Ecto neural progenitor cell (in vitro differentiated cells): Measurements from ENCODE around the gene NMRK1.

Experiments used
- DNase-seq: peaks from one replicate; pipeline ENCODE4 v3.0.0-alpha.2; 2018; ENCODE audit warnings: low spot score

The NMRK1 gene

DNA sequence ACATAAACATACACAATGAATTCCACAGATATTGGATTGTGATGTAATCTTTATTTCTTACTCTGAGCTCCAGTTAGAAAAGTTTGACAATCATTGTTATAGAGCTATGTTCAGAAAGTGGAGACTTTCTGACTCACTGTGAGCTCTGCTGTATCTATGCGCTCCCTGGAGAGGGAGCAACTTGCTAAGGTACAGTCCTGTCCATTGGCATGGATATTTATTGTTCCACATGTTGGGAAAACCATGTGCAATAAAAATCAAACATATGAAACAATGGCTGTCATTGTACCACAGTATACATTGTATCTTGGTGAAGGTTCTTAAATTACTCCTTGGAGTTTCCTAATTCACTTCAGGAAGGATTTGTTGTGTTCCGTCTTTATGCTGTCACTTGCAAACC, 26.8 kb downstream of the NMRK1 start:
- DNase-seq = no peak

GRCh38 chr9:75054368-75055001, 33.5 kb downstream of the NMRK1 start:
- no peak for DNase-seq

GRCh38 chr9:75053869-75054268, 34.1 kb downstream of the NMRK1 start:
- DNase-seq = no peak

- no peak for DNase-seq
Observed at GRCh38 chr9:75051285-75051684, 36.7 kb downstream of the NMRK1 start.

DNA sequence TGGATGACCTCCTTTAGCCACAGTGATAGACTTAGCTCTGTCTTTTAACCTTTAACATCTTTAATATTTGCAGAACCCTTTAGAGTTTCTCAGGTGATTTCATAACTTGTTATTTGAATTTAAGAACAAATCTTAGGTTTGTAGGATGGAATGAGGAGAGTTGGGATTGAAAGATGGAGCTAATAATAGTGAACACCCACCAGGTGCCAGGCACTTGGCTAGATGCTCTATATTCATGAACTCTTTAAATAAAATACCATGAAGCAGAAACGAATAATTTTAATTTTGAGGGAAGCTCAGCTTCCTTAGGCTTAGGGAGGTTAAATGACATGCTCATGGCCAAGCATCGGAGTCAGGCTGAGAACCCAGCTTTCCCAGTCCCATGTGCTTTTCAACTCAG, 40.4 kb downstream of the NMRK1 start:
- DNase-seq = no peak

DNA sequence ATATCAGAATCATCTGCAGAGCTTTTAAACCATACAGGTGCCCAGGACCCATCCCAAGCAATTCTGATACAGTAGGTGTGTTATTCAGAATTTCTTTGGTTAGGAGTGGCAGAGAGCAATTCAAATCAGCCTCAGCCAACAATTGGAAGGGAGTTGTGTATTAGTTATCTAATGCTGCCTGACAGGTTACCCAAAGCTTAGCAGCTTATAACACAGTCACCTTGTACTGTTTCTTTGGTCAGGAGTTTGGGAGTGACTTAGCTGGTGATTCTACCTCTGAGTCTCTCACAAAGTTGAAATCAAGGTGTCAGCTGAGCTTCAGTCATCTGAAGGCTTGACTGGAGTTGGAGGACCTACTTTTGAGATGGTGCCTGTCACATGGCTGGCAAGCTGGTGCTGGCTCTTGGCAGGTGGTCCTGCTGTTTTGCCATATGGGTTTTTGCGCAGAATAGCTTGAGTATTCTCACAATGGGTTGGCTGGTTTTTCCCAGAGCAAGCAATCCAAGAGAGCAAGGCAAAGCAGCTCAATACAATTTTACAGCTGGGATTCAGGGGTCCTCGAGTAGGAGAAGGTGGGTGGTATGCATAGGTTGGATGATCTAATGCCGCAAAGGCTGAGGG, 41.1 kb downstream of the NMRK1 start:
- DNase-seq = no peak

DNA sequence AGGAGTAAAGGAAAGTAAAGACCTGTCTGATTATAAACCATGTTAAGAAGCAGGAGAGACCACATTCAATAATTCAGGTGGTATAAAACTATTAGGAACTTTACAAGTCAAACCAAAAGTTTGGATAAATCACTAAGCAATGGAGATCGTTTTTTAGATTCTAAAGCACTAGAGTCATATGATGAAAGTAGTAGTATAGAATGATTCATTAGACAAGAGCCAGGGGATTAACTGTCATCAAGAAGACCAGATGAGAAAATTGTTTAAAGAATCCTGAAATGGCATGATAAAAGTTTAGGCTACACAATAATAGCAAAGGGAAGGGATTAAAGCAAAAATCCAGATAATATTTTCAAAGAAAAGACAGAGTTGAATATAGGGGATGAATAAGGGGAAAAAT, 46.9 kb downstream of the NMRK1 start:
- DNase-seq = no peak

- DNase-seq = no peak
Observed at GRCh38 chr9:75039801-75040200, 48.2 kb downstream of the NMRK1 start.

DNA sequence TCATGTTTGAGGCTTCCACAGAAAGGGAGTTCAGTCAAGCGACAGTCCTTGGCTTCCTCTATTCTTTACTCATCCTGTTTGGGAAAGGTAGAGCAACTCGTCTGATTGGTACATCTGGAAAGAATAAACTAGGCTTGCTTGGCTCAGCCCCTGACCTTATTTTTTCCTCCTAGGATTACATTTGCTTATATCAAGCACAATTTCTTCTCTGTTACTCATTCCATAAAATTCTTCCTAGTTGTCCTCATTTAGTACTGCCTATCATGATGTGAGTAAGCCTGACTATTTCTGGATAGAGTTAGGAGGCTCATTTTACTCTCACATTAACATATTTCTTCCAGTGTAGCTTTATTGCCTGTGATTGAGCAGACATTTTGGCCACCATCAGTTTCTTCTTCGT, 48.9 kb downstream of the NMRK1 start:
- no peak for DNase-seq

GRCh38 chr9:75036793-75037192, 51.2 kb downstream of the NMRK1 start:
- DNase-seq = no peak

DNA sequence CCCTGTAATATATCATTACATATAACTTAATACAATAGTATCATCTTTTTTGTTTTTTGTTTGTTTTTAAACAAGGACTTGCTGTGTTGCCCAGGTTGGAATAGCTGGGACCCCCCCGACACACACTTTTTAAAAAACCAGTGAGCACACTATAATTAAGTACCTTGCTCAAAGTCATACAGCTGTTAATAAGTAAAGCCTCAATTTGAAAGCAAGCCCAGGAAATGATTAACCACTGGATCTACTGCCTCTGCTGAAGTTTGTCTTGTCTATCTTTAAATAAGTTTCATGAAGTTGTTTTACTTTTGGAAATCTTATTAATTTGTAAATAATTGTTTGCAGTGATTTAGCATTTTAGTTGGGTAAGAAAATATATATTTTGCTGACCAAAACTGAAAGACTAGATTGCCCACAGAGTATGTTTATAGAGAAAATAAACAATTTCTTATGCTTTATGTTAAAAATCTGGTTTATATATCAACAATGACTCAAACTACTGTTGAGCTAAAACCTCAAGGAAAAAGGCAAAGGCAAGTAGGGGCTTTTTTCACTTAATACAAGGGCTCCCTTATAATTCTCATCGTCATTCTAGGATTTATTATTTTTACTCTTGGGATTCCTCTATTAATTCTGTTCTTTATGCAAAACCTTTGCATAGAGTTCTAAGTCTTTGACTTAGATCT, 54.0 kb downstream of the NMRK1 start:
- no peak for DNase-seq

- peak; percentile 77 for DNase-seq
Observed at GRCh38 chr9:75027187-75028107, 60.5 kb downstream of the NMRK1 start.

GRCh38 chr9:75023846-75024245, 64.1 kb downstream of the NMRK1 start:
- DNase-seq = no peak

DNA sequence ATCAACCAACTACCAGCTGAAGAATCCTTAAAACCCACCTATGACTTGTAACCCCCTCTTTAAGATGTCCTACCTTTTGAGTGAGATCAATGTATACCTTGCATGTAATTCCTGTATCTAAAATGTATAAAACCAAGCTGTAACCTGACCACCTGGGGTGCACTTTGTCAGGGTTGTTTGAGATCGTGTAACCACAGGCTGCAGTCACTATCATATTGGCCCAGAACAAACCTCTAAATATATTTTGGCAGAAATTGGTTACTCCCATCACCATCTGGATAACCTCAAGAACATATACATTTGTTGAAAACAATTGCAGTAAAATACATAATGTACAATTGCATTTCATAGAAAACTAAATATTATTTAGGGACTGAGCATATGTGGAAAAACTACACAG, 68.3 kb downstream of the NMRK1 start:
- DNase-seq = no peak

DNA sequence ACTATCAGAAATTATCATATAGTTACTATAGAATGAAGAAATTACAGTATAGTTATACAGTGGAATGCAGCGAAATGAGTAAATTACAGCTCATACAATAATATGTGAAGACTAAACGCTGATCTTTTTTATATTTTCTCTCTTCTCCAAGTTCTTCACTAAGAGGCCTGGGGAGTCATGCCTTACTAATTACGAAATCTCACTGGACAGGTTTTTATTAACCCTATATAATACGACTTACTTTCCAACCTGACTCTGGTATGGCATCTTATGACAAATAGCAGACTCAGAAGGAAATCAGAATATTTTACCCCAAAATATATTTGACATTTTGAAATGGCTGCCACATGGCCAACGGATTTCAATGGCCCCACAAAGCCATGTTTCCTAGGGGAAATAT, 68.9 kb downstream of the NMRK1 start:
- DNase-seq = no peak

GRCh38 chr9:75017378-75017777, 70.6 kb downstream of the NMRK1 start:
- DNase-seq = no peak

GRCh38 chr9:75013735-75014134, 74.2 kb downstream of the NMRK1 start:
- DNase-seq = no peak
